Karpas-422 (cell line): ENCODE data around the gene KCNJ12. TPM values are rescaled to one million over a fixed set of nuclear protein-coding genes. Genes with fewer than 3 reads are reported as not detected.
A peak's percentile ranks its signal among the peaks of the same experiment; 100 is the strongest.
"Not testable (repeated sequence)": the region's sequence is repeated elsewhere in the genome, so short reads cannot be mapped to it uniquely, and the experiment has no call there.

Experiments
- DNase-seq: peaks from one replicate; pipeline ENCODE4 v3.0.0-alpha.2; 2015
- H2AFZ ChIP-seq: fragments of 200-600 bp; sonication (generic); 2 replicates; pipeline ENCODE4 v1.6.1; 2014; ENCODE audit warnings: antibody characterized with exemption, low read length, mixed read lengths
- H3K27ac ChIP-seq: fragments of 200-600 bp; sonication (generic); 2 replicates; pipeline ENCODE4 v1.5.1; 2014; ENCODE audit warnings: mild to moderate bottlenecking, low read length, moderate library complexity
- H3K27me3 ChIP-seq: fragments of 200-600 bp; sonication (generic); 2 replicates; pipeline ENCODE4 v1.6.1; 2014; ENCODE audit warnings: low read length, mixed read lengths
- H3K36me3 ChIP-seq: fragments of 200-600 bp; sonication (generic); 2 replicates; pipeline ENCODE4 v1.6.1; 2014; ENCODE audit warnings: low read length, mixed read lengths; ENCODE audit not compliant: insufficient read depth
- H3K4me1 ChIP-seq: fragments of 200-600 bp; sonication (generic); 2 replicates; pipeline ENCODE4 v1.6.1; 2014; ENCODE audit warnings: mild to moderate bottlenecking, low read length, mixed read lengths
- H3K4me2 ChIP-seq: fragments of 200-600 bp; sonication (generic); 2 replicates; pipeline ENCODE4 v1.6.1; 2014; ENCODE audit warnings: low read length, low read depth, mild to moderate bottlenecking; ENCODE audit not compliant: poor library complexity, severe bottlenecking
- H3K4me3 ChIP-seq: fragments of 200-600 bp; sonication (generic); 2 replicates; pipeline ENCODE4 v1.5.1; 2014; ENCODE audit warnings: mild to moderate bottlenecking, antibody characterized with exemption, low read length, mixed read lengths
- H3K79me2 ChIP-seq: fragments of 200-600 bp; sonication (generic); 2 replicates; pipeline ENCODE4 v1.6.1; 2014; ENCODE audit warnings: mild to moderate bottlenecking, low read length, mixed read lengths
- H3K9ac ChIP-seq: fragments of 200-600 bp; sonication (generic); 2 replicates; pipeline ENCODE4 v1.6.0; 2014; ENCODE audit warnings: low read length
- H3K9me2 ChIP-seq: fragments of 200-600 bp; sonication (generic), shearing (Covaris generic); replicated peaks from 2 replicates; pipeline ENCODE4 v1.6.0; 2014; ENCODE audit warnings: mild to moderate bottlenecking, low read length, moderate library complexity; ENCODE audit not compliant: insufficient read depth
- H3K9me3 ChIP-seq: fragments of 300-700, 200-600 bp; sonication (generic); 2 replicates; pipeline ENCODE4 v1.6.1; 2014; ENCODE audit warnings: low read length, mixed read lengths
- H4K20me1 ChIP-seq: fragments of 200-600 bp; sonication (generic); 2 replicates; pipeline ENCODE4 v1.6.1; 2014; ENCODE audit warnings: mild to moderate bottlenecking, antibody characterized with exemption, low read length, low read depth; ENCODE audit not compliant: insufficient read depth
- total RNA-seq: library from RNA; depleted of rRNA; stranded (reverse); fragments of >200 nt; shearing (Covaris generic); gene quantifications from 2 replicates; pipeline ENCODE4 v1.2.3, GENCODE V29; 2014; ENCODE audit warnings: low replicate concordance

Gene KCNJ12
- total RNA-seq, 1 experiment from 2014 or later = 0.22 TPM

DNA sequence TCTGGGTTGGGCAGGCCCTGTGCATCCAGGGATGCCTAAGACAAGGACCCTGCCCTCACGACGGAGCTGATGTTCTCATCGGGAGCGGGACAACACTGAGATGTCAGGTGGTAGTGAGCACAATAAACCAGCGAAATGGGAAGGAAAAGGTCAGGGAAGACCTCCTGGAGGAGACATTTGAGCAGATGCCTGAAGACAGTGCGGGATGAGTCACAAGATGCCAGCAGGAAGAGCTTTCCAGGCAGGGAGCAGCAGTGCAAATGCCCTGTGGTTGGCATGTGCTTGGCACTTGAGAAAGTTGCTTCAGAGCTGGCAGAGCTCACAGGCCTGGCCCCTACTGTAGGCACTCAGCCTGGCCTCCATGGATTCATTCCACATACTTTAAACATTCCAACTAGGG is 28.5 kb upstream of the KCNJ12 start:
- not testable (repeated sequence) for H3K9ac ChIP-seq, H3K27me3 ChIP-seq
- H3K27ac ChIP-seq = peak overlapping the region; percentile 60; the same call in 1 of the 2 replicates

DNA sequence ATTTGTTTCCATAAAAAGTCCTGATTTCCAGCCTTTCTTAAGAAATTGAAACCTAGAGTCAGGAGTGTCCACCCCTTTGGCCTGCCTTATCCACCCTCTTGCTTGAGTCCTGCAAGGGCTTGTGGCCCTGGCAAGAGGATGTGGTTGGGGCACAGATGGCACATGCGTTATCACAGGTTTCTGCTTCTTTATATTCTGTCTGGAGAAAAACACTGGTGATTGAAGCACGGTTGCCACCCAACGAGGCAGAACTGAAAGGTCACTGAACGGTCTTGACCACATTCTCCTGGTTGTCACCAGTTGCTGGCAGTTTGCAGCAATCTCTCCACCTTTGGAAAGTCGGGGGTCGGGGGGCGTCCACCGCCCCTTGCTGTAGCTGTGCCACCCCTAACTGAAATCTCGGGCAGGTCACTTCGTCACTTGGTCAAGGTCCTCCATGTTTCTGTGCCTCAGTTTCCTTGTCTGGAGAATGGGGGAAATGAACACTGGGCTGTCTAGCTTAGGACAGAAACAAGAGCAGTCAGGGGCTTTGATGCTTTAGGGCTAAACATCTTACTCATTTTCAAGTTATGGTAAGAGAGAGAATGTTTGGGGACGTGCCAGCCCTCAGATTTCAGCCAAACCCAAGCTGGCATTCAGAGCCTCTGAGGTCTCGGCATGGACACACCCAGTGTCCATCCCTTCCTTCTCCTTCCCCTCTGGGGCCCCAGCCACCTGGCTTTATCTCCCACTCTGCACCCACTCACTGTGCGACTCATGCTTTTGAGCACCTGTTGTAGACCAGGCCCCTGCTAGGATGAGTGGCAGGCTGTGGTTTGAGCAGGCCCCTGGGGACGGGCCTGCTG is 27.9 kb upstream of the KCNJ12 start:
- H3K9ac ChIP-seq = 0 out of 2 replicates have a peak overlapping the region, but pooled peaks have one; percentile 45
- peak overlapping the region; percentile 32 for H3K4me2 ChIP-seq
- DNase-seq = peak; percentile 81

More for the DNA sequence above, 28.5 kb upstream of the KCNJ12 start:
- not testable (repeated sequence) for H3K4me3 ChIP-seq, H3K79me2 ChIP-seq, H2AFZ ChIP-seq, H3K36me3 ChIP-seq, H4K20me1 ChIP-seq, DNase-seq, H3K9me3 ChIP-seq, H3K9me2 ChIP-seq, H3K4me2 ChIP-seq
- H3K4me1 ChIP-seq = peaks cover 71% of the 10 kb centered on the region

DNA sequence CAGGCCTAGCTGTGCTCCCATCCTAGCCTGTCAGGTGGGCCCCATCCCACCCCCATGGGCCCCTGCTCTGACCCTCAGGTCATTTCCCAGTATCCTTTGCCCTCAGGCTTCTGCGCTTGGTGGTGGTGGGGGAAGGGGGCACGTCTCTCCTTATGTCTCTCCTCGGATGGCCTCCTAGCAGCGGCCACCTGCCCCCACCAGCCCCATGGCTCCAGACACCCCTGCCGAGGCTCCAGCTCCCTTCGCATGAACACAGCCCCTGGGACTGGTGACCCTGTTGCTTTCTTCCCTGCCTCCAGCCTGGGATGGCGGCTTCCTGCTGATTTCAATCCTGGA is 27.3 kb upstream of the KCNJ12 start:
- Histone ChIP-seq H3K4me2 (peak overlapping the region; percentile 40), H3K9ac (peak overlapping the region; percentile 43; the same call in 1 of the 2 replicates), H3K27ac (peak overlapping the region; percentile 82), H3K4me1 (peaks cover 72% of the 10 kb centered on the region)
- not testable (repeated sequence) for H3K36me3 ChIP-seq, DNase-seq, H4K20me1 ChIP-seq, H3K27me3 ChIP-seq, H3K4me3 ChIP-seq, H3K9me2 ChIP-seq, H2AFZ ChIP-seq, H3K9me3 ChIP-seq, H3K79me2 ChIP-seq

More for the DNA sequence above, 27.9 kb upstream of the KCNJ12 start:
- H3K36me3 ChIP-seq, H3K4me3 ChIP-seq, H3K27me3 ChIP-seq, H4K20me1 ChIP-seq, H3K9me2 ChIP-seq, H3K9me3 ChIP-seq, H3K79me2 ChIP-seq, H2AFZ ChIP-seq: not testable (repeated sequence)
- H3K4me1 ChIP-seq = peaks cover 72% of the 10 kb centered on the region
- peak overlapping the region; percentile 90 for H3K27ac ChIP-seq

DNA sequence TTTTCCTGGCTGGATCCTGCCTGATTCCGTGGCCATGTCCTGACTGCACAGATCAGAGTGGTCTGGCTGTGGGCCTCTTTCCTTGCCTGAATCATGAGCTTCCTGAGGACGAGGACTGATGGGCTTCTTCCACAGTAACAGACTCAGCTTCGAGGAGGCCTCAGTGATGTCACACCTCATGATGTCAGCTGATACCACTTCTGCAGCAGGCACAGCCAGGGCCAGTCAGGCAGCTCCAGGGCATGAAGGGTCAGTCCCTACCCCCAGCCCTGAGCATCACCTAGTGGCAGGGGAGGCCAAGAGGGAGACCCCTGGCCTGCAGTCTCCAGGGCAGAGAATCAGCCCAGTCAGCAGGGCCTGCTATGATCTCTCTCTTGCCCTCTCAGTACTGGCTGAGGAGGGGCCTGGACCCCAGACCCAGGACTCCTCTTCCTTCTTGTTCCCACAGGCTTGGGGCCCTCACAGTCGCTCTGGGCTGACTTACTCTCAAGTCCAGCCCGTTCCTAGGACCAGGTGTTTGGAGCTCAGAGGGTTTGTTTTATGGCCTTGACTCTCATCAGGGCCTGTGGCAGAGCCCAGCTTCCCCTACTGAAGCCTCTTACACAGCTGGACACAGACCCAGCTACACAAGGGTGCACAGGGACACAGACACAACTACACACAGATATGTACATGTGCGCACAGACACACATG is 26.7 kb upstream of the KCNJ12 start:
- Histone ChIP-seq H3K27ac (peak overlapping the region; percentile 82), H3K9ac (peak overlapping the region; percentile 63), H3K4me1 (peaks cover 68% of the 10 kb centered on the region), H3K4me2 (peak overlapping the region; percentile 40)
- H2AFZ ChIP-seq, H3K27me3 ChIP-seq, H4K20me1 ChIP-seq, H3K36me3 ChIP-seq, H3K4me3 ChIP-seq, H3K9me2 ChIP-seq, H3K9me3 ChIP-seq, H3K79me2 ChIP-seq: not testable (repeated sequence)
- DNase-seq = peak; percentile 69

DNA sequence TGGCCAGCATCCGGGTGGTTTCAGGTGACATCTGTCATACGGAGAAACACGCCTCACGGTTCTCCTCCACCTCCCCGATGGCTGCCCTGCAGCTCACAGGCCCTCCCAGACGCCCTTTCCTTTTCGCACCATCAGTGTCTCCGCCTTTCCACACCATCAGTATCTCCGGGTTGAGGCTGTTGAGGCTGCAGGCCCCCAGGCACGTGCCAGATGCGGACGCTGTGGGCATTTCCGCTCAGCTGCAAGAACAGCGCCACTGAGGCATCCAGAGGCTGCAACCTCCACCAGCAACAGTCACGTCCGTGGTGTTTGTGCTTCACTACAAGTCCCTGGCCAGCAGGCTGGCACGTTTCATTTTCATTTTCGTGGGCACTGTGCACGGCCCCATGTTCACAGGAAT is 25.7 kb upstream of the KCNJ12 start:
- not testable (repeated sequence) for H3K4me2 ChIP-seq, H3K79me2 ChIP-seq, H4K20me1 ChIP-seq, H3K9me3 ChIP-seq, H3K27me3 ChIP-seq, H3K4me3 ChIP-seq, H3K36me3 ChIP-seq, H3K9ac ChIP-seq, H2AFZ ChIP-seq, H3K9me2 ChIP-seq, DNase-seq, H3K27ac ChIP-seq
- H3K4me1 ChIP-seq = peaks cover 58% of the 10 kb centered on the region

DNA sequence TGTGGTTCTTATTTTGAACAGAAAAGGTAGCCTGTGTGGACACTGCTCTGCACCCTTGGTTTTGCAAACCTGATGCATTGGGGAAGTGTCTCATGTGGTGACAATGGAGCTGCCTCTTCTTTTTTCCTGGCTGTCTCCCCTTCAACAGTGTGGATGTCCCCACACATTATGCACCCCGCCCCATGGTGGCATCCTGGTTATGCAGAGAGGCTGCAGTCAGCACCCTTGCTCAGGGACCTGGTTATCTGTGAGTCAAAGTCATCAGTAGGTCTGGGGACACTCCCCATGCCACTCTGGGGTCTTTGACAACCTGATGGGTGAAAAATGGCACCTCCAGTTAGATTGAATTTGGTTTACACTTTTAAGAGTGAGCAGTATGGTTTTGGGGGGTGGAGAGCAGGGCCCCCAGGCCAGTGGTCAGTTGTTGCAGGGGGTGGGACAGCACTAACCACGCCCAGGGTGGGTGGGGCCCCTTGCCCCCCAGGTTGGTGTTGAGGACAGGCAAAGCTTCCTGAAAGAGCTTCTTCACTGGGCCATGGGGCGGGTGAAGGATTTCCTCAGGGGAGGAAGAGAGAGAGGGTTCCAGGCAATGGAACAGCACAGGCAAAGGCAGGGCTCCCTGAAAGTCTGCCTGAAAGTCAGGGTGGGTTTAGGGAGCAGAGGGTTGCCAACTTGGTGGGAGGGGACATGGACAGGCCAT is 24.6 kb upstream of the KCNJ12 start:
- Histone ChIP-seq H3K9me3 (no peaks in the 10 kb centered on the region), H3K27me3 (no peaks in the 10 kb centered on the region), H2AFZ (no peak overlapping the region), H3K4me2 (no peak overlapping the region), H3K4me1 (peaks cover 55% of the 10 kb centered on the region), H3K79me2 (no peaks in the 10 kb centered on the region), H3K36me3 (no peaks in the 10 kb centered on the region), H3K4me3 (no peak overlapping the region), H3K9ac (peak overlapping the region; percentile 26; the same call in 1 of the 2 replicates), H4K20me1 (no peaks in the 10 kb centered on the region), H3K27ac (no peak overlapping the region; the same call in 1 of the 2 replicates), H3K9me2 (no peaks in the 10 kb centered on the region)
- no peak for DNase-seq

DNA sequence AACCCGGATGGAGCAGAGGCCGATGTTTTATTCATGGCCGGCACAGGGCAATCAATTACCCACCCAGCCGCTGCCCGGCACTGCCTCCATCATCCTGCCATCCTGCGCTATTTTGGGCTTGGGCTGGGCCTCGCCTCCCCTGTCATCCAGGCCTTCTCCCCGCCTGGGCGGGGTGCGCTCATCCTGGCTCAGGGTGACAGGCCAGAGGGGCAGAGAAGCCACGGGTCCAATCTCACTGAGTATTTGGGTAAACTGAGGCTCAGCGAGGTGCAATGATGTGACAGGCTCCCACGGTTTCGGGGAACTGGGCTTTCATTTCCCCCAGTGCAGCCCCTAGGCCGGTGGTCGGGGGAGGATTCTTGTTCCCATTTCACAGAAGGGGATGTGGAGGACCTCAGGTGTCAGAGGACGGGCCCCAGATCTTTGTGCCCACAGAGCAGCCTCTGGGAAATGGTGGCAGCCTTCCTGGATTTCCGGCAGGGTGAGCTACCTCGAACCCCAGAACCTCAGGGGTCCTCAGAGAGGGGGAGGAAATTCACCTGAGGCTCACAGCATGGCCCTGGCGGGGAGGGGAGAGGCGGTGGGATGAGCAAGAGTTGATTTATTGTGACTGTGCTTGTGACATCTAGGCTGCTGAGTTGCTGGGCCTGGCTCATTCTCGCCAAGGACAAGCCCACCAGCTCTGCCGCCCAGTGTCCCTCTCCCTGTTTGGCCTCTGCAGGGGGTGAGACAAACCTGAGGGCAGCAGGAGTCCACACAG is 23.8 kb upstream of the KCNJ12 start:
- no peak overlapping the region for H3K4me2 ChIP-seq
- no peaks in the 10 kb centered on the region for H3K9me3 ChIP-seq
- H2AFZ ChIP-seq = no peak overlapping the region
- H3K4me1 ChIP-seq = peaks cover 48% of the 10 kb centered on the region
- no peaks in the 10 kb centered on the region for H3K36me3 ChIP-seq
- H3K79me2 ChIP-seq = no peaks in the 10 kb centered on the region
- peak; percentile 37 for DNase-seq
- H3K9me2 ChIP-seq = no peaks in the 10 kb centered on the region
- H3K27me3 ChIP-seq = no peaks in the 10 kb centered on the region
- no peaks in the 10 kb centered on the region for H4K20me1 ChIP-seq
- no peak overlapping the region for H3K27ac ChIP-seq
- no peak overlapping the region for H3K4me3 ChIP-seq
- H3K9ac ChIP-seq = no peak overlapping the region

DNA sequence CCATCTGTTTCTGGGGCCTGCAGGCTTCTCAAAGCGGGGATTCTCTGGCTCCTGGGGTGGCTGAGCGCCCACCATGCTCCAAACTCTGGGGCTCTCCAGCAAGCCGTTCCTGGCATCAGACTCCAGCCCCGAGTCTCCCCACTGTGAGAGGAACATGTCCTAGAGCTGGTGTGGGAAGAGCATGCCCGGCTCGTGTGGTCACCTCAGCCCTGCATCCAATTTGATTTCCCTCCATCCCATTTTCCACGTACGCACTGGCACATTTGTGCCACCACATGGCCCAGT is 23.2 kb upstream of the KCNJ12 start:
- Histone ChIP-seq H3K4me2 (no peak overlapping the region), H3K36me3 (no peaks in the 10 kb centered on the region), H3K9ac (no peak overlapping the region), H3K9me2 (no peaks in the 10 kb centered on the region), H3K4me3 (no peak overlapping the region), H4K20me1 (no peaks in the 10 kb centered on the region), H3K27me3 (no peaks in the 10 kb centered on the region), H3K27ac (no peak overlapping the region), H3K79me2 (no peaks in the 10 kb centered on the region), H2AFZ (no peak overlapping the region), H3K4me1 (peaks cover 48% of the 10 kb centered on the region), H3K9me3 (no peaks in the 10 kb centered on the region)
- no peak for DNase-seq
